ENCODE data around the gene TBC1D7. TPM values are rescaled to one million over a fixed set of nuclear protein-coding genes. Genes with fewer than 3 reads are reported as not detected.

The TBC1D7 gene
- polyA plus RNA-seq, 6 donors from 2014 or later, result 21.9 to 50.4 (median 26.7) TPM

- peaks cover 54 to 77% (median 65%) of the 10 kb centered on the region in 3 donors for H3K4me1 Mint-ChIP-seq
- ATAC-seq (ENCODE audit: low read depth in 2 of 2) (peak; percentile 24 to 29), DNase-seq (peak; percentile 61)
- no peaks in the 10 kb centered on the region for H3K9me3 Mint-ChIP-seq
- no peaks in the 10 kb centered on the region for H3K27me3 Mint-ChIP-seq
- peaks cover 21 to 27% of the 10 kb centered on the region in 2 donors for H3K36me3 Mint-ChIP-seq
- peak overlapping the region; percentile 86 to 97 (median 96) for H3K27ac Mint-ChIP-seq
- H3K4me3 Mint-ChIP-seq, result peak overlapping the region; percentile 20 to 100 (median 64)
Observed at GRCh38 chr6:13278164-13278563, 50.2 kb downstream of the TBC1D7 start.

DNA sequence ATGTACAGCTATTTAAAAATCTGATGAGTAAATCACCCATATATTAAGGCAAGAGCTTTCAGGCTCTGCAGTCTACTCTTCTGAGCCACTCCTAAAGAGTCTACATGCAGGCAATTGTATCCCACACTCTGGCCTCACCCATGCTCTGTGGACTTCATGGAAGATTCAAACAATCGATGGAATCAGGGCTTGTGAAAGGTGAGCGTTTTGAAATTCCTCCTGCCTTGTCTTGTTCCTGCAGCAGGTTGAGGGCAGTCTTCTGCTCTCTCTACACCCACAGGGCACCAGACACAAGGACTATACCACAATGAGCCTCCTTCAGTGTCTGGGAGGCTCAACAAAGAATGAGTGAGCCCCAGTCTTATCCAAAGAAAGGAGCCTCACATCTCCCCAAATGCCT lies 51.1 kb downstream of the TBC1D7 start:
- H3K4me1 Mint-ChIP-seq, result peaks cover 53 to 74% (median 63%) of the 10 kb centered on the region in 3 donors
- peak overlapping the region; percentile 38 to 100 (median 70) for H3K4me3 Mint-ChIP-seq
- H3K27ac Mint-ChIP-seq, result peak overlapping the region; percentile 64 to 97 (median 96)
- H3K27me3 Mint-ChIP-seq, result no peaks in the 10 kb centered on the region
- no peaks in the 10 kb centered on the region for H3K9me3 Mint-ChIP-seq
- no peak for DNase-seq
- H3K36me3 Mint-ChIP-seq, result peaks cover 17 to 20% of the 10 kb centered on the region in 2 donors
- ATAC-seq (ENCODE audit: low read depth in 2 of 2), result no peak

DNA sequence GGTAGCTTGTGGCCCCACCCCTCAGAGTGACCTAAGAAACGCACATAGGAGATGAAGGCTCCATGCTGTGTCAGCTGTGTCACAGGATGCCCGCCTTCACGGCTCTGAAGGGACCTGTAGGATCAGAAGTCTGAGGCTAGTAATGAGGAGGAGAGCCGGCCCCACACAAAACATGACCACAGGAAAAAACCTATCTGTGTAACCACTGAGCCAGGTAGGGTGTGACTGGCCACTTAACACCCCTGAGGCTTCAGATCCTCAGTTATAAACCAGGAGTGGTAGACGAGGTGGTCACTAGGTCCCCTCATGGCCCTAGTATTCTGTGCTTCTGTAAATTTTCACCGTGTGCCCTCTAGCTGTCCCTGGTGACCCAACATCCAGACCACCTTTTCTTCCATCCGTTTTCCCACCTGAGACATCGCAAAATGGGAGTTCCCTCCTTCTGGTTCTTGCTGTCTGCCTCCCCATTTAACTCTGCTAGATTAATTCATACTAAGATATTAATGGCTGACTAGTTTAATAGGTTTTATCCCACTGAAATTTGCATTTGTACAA lies 52.8 kb downstream of the TBC1D7 start:
- Mint-ChIP-seq H3K9me3 (no peaks in the 10 kb centered on the region), H3K36me3 (peaks cover 10 to 15% of the 10 kb centered on the region in 2 donors), H3K27me3 (no peaks in the 10 kb centered on the region), H3K27ac (peak overlapping the region; percentile 97 to 100 (median 99)), H3K4me1 (peaks cover 61 to 77% (median 64%) of the 10 kb centered on the region in 3 donors), H3K4me3 (peak overlapping the region; percentile 84 to 100 (median 98))
- ATAC-seq (ENCODE audit: low read depth in 2 of 2) (no peak), DNase-seq (no peak)

- H3K36me3 Mint-ChIP-seq, result peaks cover 10 to 15% of the 10 kb centered on the region in 2 donors
- no peaks in the 10 kb centered on the region for H3K27me3 Mint-ChIP-seq
- ATAC-seq (ENCODE audit: low read depth in 2 of 2), result no peak
- no peaks in the 10 kb centered on the region for H3K9me3 Mint-ChIP-seq
- H3K4me3 Mint-ChIP-seq, result peak overlapping the region; percentile 84 to 100 (median 98)
- peaks cover 61 to 77% (median 64%) of the 10 kb centered on the region in 3 donors for H3K4me1 Mint-ChIP-seq
- H3K27ac Mint-ChIP-seq, result peak overlapping the region; percentile 97 to 100 (median 99)
- DNase-seq, result no peak
Observed at GRCh38 chr6:13274707-13275434, 53.5 kb downstream of the TBC1D7 start.

DNA sequence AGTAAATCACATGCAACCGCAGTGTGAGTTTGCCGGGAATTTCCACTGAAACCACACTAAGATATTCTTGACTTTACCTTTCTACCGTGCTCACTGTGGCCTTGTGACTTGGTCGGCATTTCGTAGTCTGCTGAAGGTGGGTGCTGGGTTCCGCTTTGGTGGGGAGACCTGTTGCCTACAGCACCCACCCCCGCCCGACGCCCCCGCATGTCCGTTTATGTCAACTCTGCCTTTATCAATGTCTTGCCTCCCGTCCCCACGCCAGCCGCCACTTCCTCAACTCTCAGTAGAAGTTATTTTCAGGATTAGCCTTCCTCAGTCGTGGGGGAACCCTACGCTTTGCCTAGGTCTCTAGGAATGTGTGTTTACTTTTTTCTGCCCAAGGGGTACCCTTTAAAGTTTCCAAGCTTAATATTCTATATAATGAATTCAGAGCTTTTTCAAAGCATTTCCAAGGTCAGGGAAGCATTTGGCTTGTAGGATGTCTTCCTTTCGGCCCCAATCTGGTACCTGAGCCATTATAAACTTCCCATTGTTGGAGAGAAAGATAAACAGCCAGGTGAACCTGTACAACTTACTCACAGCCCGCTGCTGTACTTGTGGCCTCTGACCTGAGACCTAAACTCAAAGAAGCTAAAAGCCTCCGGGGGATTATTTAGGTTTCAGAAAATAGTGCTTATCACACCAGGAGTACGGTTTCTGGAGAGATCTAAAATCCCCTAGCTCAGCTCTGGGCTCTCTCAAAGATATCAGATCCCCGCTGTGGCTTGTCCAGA lies 54.2 kb downstream of the TBC1D7 start:
- peak; percentile 90 for DNase-seq
- peaks cover 10 to 14% of the 10 kb centered on the region in 2 donors for H3K36me3 Mint-ChIP-seq
- H3K4me1 Mint-ChIP-seq, result peaks cover 66 to 77% (median 67%) of the 10 kb centered on the region in 3 donors
- H3K27ac Mint-ChIP-seq, result peak overlapping the region; percentile 97 to 100 (median 99)
- no peaks in the 10 kb centered on the region for H3K27me3 Mint-ChIP-seq
- peak overlapping the region; percentile 84 to 100 (median 98) for H3K4me3 Mint-ChIP-seq
- ATAC-seq (ENCODE audit: low read depth in 2 of 2), result peak; percentile 75 to 76
- no peaks in the 10 kb centered on the region for H3K9me3 Mint-ChIP-seq

- Mint-ChIP-seq H3K27ac (peak overlapping the region; percentile 97 to 100 (median 99)), H3K9me3 (no peaks in the 10 kb centered on the region), H3K27me3 (no peaks in the 10 kb centered on the region), H3K4me1 (peaks cover 69 to 79% (median 71%) of the 10 kb centered on the region in 3 donors), H3K4me3 (peak overlapping the region; percentile 84 to 100 (median 98)), H3K36me3 (peaks cover 8 to 10% of the 10 kb centered on the region in 2 donors)
- DNase-seq (no peak), ATAC-seq (ENCODE audit: low read depth in 2 of 2) (no peak)
Observed at GRCh38 chr6:13273202-13273930, 55.0 kb downstream of the TBC1D7 start.

GRCh38 chr6:13272131-13273046 lies 55.9 kb downstream of the TBC1D7 start:
- Mint-ChIP-seq H3K9me3 (no peaks in the 10 kb centered on the region), H3K4me1 (peaks cover 63 to 79% (median 71%) of the 10 kb centered on the region in 3 donors), H3K27me3 (no peaks in the 10 kb centered on the region), H3K4me3 (peak overlapping the region; percentile 84 to 100 (median 98)), H3K36me3 (peaks cover 7 to 8% of the 10 kb centered on the region in 2 donors), H3K27ac (peak overlapping the region; percentile 97 to 100 (median 99))
- peak; percentile 73 to 75 for ATAC-seq (ENCODE audit: low read depth in 2 of 2)
- peak; percentile 91 for DNase-seq

- Mint-ChIP-seq H3K27ac (peak overlapping the region in 5 of 6 donors; percentile 3 to 69 (median 49)), H3K9me3 (peaks cover 0 to 3% (median 0%) of the 10 kb centered on the region in 7 donors), H3K4me1 (peaks cover 63 to 83% (median 75%) of the 10 kb centered on the region in 3 donors), H3K36me3 (peaks cover 0 to 15% of the 10 kb centered on the region in 2 donors), H3K27me3 (no peaks in the 10 kb centered on the region), H3K4me3 (peak overlapping the region in 3 of 8 donors; percentile 12 to 25 (median 20))
- no peak for ATAC-seq (ENCODE audit: low read depth in 2 of 2)
- no peak for DNase-seq
Observed at GRCh38 chr6:13268913-13269518, 59.3 kb downstream of the TBC1D7 start.

DNA sequence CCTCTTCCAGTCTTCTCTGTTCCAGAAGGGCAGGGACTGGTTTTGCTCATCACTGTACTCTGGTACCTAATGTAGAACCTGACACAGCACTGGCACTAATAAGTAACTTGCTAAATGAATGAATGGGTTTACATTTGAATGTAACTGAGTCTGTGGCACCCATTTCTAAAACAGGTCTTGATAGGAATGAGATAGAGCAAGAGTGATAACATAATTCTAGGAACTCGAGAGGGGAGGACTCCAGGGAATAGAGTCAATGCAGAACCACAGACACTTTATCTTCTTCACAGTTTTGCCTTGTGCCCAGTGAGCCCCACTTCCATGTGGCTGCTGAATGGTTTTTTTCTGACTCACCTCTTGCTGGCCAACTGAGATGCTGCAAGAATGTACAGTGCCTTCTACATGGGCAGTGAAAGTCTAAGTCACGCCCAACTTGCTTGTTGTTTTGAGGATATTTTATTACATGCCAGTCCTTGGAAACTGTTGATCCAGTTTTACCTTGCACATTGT lies 61.1 kb downstream of the TBC1D7 start:
- Mint-ChIP-seq H3K9me3 (peaks cover 0 to 3% (median 0%) of the 10 kb centered on the region in 7 donors), H3K4me1 (peaks cover 64 to 97% (median 81%) of the 10 kb centered on the region in 3 donors), H3K27me3 (no peaks in the 10 kb centered on the region), H3K4me3 (peak overlapping the region in 4 of 8 donors; percentile 18 to 44 (median 36)), H3K27ac (peak overlapping the region in 4 of 6 donors; percentile 19 to 71 (median 54)), H3K36me3 (peaks cover 0 to 15% of the 10 kb centered on the region in 2 donors)
- no peak for ATAC-seq (ENCODE audit: low read depth in 2 of 2)
- DNase-seq, result no peak

GRCh38 chr6:13263669-13264068 lies 64.7 kb downstream of the TBC1D7 start:
- Mint-ChIP-seq H3K27me3 (no peaks in the 10 kb centered on the region), H3K27ac (peak overlapping the region in 1 of 6 donors; percentile 84), H3K4me3 (peak overlapping the region in 5 of 8 donors; percentile 10 to 84 (median 43)), H3K4me1 (peaks cover 71 to 97% (median 87%) of the 10 kb centered on the region in 3 donors), H3K36me3 (peaks cover 0 to 15% of the 10 kb centered on the region in 2 donors), H3K9me3 (peaks cover 0 to 3% (median 0%) of the 10 kb centered on the region in 7 donors)
- ATAC-seq (ENCODE audit: low read depth in 2 of 2) (no peak), DNase-seq (no peak)
